ENCODE data around the gene SRSF7.
"Not testable (repeated sequence)": the region's sequence is repeated elsewhere in the genome, so short reads cannot be mapped to it uniquely, and the experiment has no call there.

Gene SRSF7

GRCh38 chr2:38754049-38754448 is 2.9 kb upstream of the SRSF7 start:
- no peak for DNase-seq (ENCODE audit: low read depth)

GRCh38 chr2:38751596-38752410 is 642 bp upstream of the SRSF7 start:
- DNase-seq (ENCODE audit: low read depth), result no peak

GRCh38 chr2:38750011-38750890 is 910 bp downstream of the SRSF7 start:
- DNase-seq (ENCODE audit: low read depth), result peak; percentile 29

- DNase-seq (ENCODE audit: low read depth), result no peak
These were observed 2.0 kb downstream of the SRSF7 start for GRCh38 chr2:38748943-38749804.

GRCh38 chr2:38748391-38748790 is 2.8 kb downstream of the SRSF7 start:
- DNase-seq (ENCODE audit: low read depth), result no peak

GRCh38 chr2:38747819-38748218 is 3.3 kb downstream of the SRSF7 start:
- no peak for DNase-seq (ENCODE audit: low read depth)

- DNase-seq (ENCODE audit: low read depth), result no peak
These were observed 4.1 kb downstream of the SRSF7 start for GRCh38 chr2:38747007-38747424.

- no peak for DNase-seq (ENCODE audit: low read depth)
These were observed 5.9 kb downstream of the SRSF7 start for GRCh38 chr2:38745267-38745666.

- no peak for DNase-seq (ENCODE audit: low read depth)
These were observed 6.8 kb downstream of the SRSF7 start for GRCh38 chr2:38744399-38744780.

- DNase-seq (ENCODE audit: low read depth), result no peak
These were observed 7.3 kb downstream of the SRSF7 start for GRCh38 chr2:38743672-38744398.

- no peak for DNase-seq (ENCODE audit: low read depth)
These were observed 8.2 kb downstream of the SRSF7 start for GRCh38 chr2:38742797-38743559.

GRCh38 chr2:38740851-38741731 is 10.1 kb downstream of the SRSF7 start:
- DNase-seq (ENCODE audit: low read depth), result no peak

GRCh38 chr2:38739524-38739923 is 11.6 kb downstream of the SRSF7 start:
- no peak for DNase-seq (ENCODE audit: low read depth)

GRCh38 chr2:38737925-38738324 is 13.2 kb downstream of the SRSF7 start:
- no peak for DNase-seq (ENCODE audit: low read depth)

- not testable (repeated sequence) for DNase-seq (ENCODE audit: low read depth)
These were observed 14.0 kb downstream of the SRSF7 start for GRCh38 chr2:38737000-38737698.

GRCh38 chr2:38735999-38736320 is 15.2 kb downstream of the SRSF7 start:
- no peak for DNase-seq (ENCODE audit: low read depth)

GRCh38 chr2:38734299-38735058 is 16.7 kb downstream of the SRSF7 start:
- DNase-seq (ENCODE audit: low read depth), result no peak

- no peak for DNase-seq (ENCODE audit: low read depth)
These were observed 17.7 kb downstream of the SRSF7 start for GRCh38 chr2:38733300-38733971.

All from activated T-cell treated with anti-CD3 and anti-CD28 coated beads for 24 hours (primary cell).